Measurements from ENCODE around the gene AFF1. TPM values are rescaled to one million over a fixed set of nuclear protein-coding genes. Genes with fewer than 3 reads are reported as not detected.

Gene AFF1
- total RNA-seq, 1 donor from 2014 or later, result 34.1 TPM

- TF ChIP-seq CTCF (conservative IDR thresholded peaks at IDR 0.05), result no peak
- Mint-ChIP-seq H3K4me3 (no peak overlapping the region), H3K9me3 (peaks cover under 1% of the 10 kb centered on the region), H3K27ac (ENCODE audit: unreplicated experiment) (no peak overlapping the region), H3K27me3 (ENCODE audit: low read depth) (no peaks in the 10 kb centered on the region), H3K36me3 (ENCODE audit: low read depth) (peaks cover under 1% of the 10 kb centered on the region), H3K4me1 (peaks cover 37% of the 10 kb centered on the region)
- no peak for DNase-seq (ENCODE audit: low read depth, low spot score)
These were observed 142.0 kb downstream of the AFF1 start for GRCh38 chr4:87076690-87077358.

- H3K4me1 Mint-ChIP-seq, result peaks cover 31% of the 10 kb centered on the region
- no peak for TF ChIP-seq CTCF (conservative IDR thresholded peaks at IDR 0.05)
- no peaks in the 10 kb centered on the region for H3K36me3 Mint-ChIP-seq (ENCODE audit: low read depth)
- DNase-seq (ENCODE audit: low read depth, low spot score), result no peak
- H3K9me3 Mint-ChIP-seq, result no peaks in the 10 kb centered on the region
- H3K27me3 Mint-ChIP-seq (ENCODE audit: low read depth), result no peaks in the 10 kb centered on the region
- H3K4me3 Mint-ChIP-seq, result no peak overlapping the region
- no peak overlapping the region for H3K27ac Mint-ChIP-seq (ENCODE audit: unreplicated experiment)
These were observed 143.2 kb downstream of the AFF1 start for GRCh38 chr4:87077914-87078585.

GRCh38 chr4:87078987-87079486, 144.2 kb downstream of the AFF1 start:
- TF ChIP-seq CTCF (conservative IDR thresholded peaks at IDR 0.05), result no peak
- H3K27ac Mint-ChIP-seq (ENCODE audit: unreplicated experiment), result no peak overlapping the region
- no peaks in the 10 kb centered on the region for H3K27me3 Mint-ChIP-seq (ENCODE audit: low read depth)
- H3K4me3 Mint-ChIP-seq, result no peak overlapping the region
- H3K4me1 Mint-ChIP-seq, result peaks cover 21% of the 10 kb centered on the region
- no peaks in the 10 kb centered on the region for H3K36me3 Mint-ChIP-seq (ENCODE audit: low read depth)
- no peak for DNase-seq (ENCODE audit: low read depth, low spot score)
- H3K9me3 Mint-ChIP-seq, result no peaks in the 10 kb centered on the region

GRCh38 chr4:87079967-87080366, 145.2 kb downstream of the AFF1 start:
- H3K9me3 Mint-ChIP-seq, result no peaks in the 10 kb centered on the region
- H3K36me3 Mint-ChIP-seq (ENCODE audit: low read depth), result peaks cover 2% of the 10 kb centered on the region
- peaks cover 14% of the 10 kb centered on the region for H3K4me1 Mint-ChIP-seq
- H3K4me3 Mint-ChIP-seq, result no peak overlapping the region
- no peak for DNase-seq (ENCODE audit: low read depth, low spot score)
- TF ChIP-seq CTCF (conservative IDR thresholded peaks at IDR 0.05), result no peak
- no peak overlapping the region for H3K27ac Mint-ChIP-seq (ENCODE audit: unreplicated experiment)
- H3K27me3 Mint-ChIP-seq (ENCODE audit: low read depth), result no peaks in the 10 kb centered on the region

GRCh38 chr4:87080462-87080861, 145.7 kb downstream of the AFF1 start:
- Mint-ChIP-seq H3K4me1 (peaks cover 14% of the 10 kb centered on the region), H3K36me3 (ENCODE audit: low read depth) (peaks cover 2% of the 10 kb centered on the region), H3K27me3 (ENCODE audit: low read depth) (no peaks in the 10 kb centered on the region), H3K4me3 (no peak overlapping the region), H3K27ac (ENCODE audit: unreplicated experiment) (no peak overlapping the region), H3K9me3 (no peaks in the 10 kb centered on the region)
- no peak for DNase-seq (ENCODE audit: low read depth, low spot score)
- TF ChIP-seq CTCF (conservative IDR thresholded peaks at IDR 0.05), result no peak
